Lower leg skin (tissue), 3 donors: ENCODE measurements around the gene SCN4B.

Experiments
- CTCF ChIP-seq, 3 donors: fragments of 450-650 bp; IDR thresholded peaks; one replicate each; pipeline ENCODE4 v1.5.1; 2016; ENCODE audit warnings: antibody characterized with exemption in 3 of 3, mild to moderate bottlenecking in 3 of 3, moderate library complexity in 2 of 3
- POLR2A ChIP-seq, 2 donors: fragments of 450-650 bp; IDR thresholded peaks; one replicate each; pipeline ENCODE4 v1.6.1; 2016 to 2017; ENCODE audit warnings: antibody characterized with exemption in 2 of 2, mild to moderate bottlenecking in 1 of 2, moderate library complexity in 1 of 2

- TF ChIP-seq CTCF (IDR thresholded peaks at IDR 0.05) (no peak), POLR2A (IDR thresholded peaks at IDR 0.05) (no peak)
Measured at GRCh38 chr11:118144301-118145268, 8.0 kb downstream of the SCN4B start.
